ENCODE data around the gene NOL9.

GRCh38 chr1:6538956-6539355 lies 15.4 kb downstream of the NOL9 start:
- TF ChIP-seq CTCF (IDR thresholded peaks at IDR 0.05; ENCODE audit: insufficient read depth, low read length): no peak
- no peak for TF ChIP-seq POLR2AphosphoS5 (IDR thresholded peaks at IDR 0.05; ENCODE audit: low read depth)
- TF ChIP-seq GABPA (IDR thresholded peaks at IDR 0.05; ENCODE audit: low read depth): no peak
- TF ChIP-seq REST (IDR thresholded peaks at IDR 0.05; ENCODE audit: insufficient replicate concordance, low read depth): no peak
- TF ChIP-seq SPI1 (IDR thresholded peaks at IDR 0.05; ENCODE audit: borderline replicate concordance, low read depth): no peak
